ENCODE measurements around the gene ZNF488. TPM values are rescaled to one million over a fixed set of nuclear protein-coding genes. Genes with fewer than 3 reads are reported as not detected.

Gene ZNF488
- polyA plus RNA-seq, 1 of the 3 experiments (the other 2 are of a cell fraction): 0.59 TPM

GRCh38 chr10:47331954-47332353 lies 52.1 kb downstream of the ZNF488 start:
- Histone ChIP-seq H2AFZ (ENCODE audit: low read depth) (no peak overlapping the region), H3K4me3 (ENCODE audit: low read depth in 2 of 2, low read length in 1 of 2) (no peak overlapping the region), H3K9me2 (no peaks in the 10 kb centered on the region), H4K20me1 (ENCODE audit: insufficient read depth) (no peaks in the 10 kb centered on the region), H3K79me2 (ENCODE audit: insufficient read depth) (no peaks in the 10 kb centered on the region), H3K36me3 (replicated peaks in 1 of 2; ENCODE audit: control insufficient read depth in 1 of 2, insufficient read depth in 2 of 2, low read length in 1 of 2) (no peaks in the 10 kb centered on the region), H3K9ac (no peak overlapping the region), H3K9me3 (no peaks in the 10 kb centered on the region), H3F3A (replicated peaks; ENCODE audit: insufficient read depth) (no peaks in the 10 kb centered on the region), H3K4me1 (ENCODE audit: control insufficient read depth in 1 of 2, insufficient read depth in 2 of 2, low read depth in 1 of 2, low read length in 1 of 2) (peaks cover 0 to 3% of the 10 kb centered on the region in 2 experiments; a peak in 1 of 4 replicates), H3K4me2 (no peak overlapping the region), H3K27ac (ENCODE audit: low read depth in 2 of 2, low read length in 1 of 2) (no peak overlapping the region), H3K27me3 (ENCODE audit: insufficient read depth) (peaks cover 17% of the 10 kb centered on the region; the same call in 1 of the 2 replicates)
- no peak for TF ChIP-seq FOXM1 (IDR thresholded peaks at IDR 0.05; ENCODE audit: low read depth)
- TF ChIP-seq TCF12 (IDR thresholded peaks at IDR 0.05): no peak
- no peak for TF ChIP-seq RCOR1 (IDR thresholded peaks at IDR 0.05; ENCODE audit: low read length)
- TF ChIP-seq MAX (IDR thresholded peaks at IDR 0.05; ENCODE audit: low read depth): no peak
- TF ChIP-seq CHD2 (IDR thresholded peaks at IDR 0.05; ENCODE audit: low read length, partially characterized antibody): no peak
- TF ChIP-seq FOSL2 (IDR thresholded peaks at IDR 0.05; ENCODE audit: borderline replicate concordance, low read depth): no peak
- TF ChIP-seq GABPA (IDR thresholded peaks at IDR 0.05; ENCODE audit: low read depth): no peak
- TF ChIP-seq RAD21 (IDR thresholded peaks at IDR 0.05; ENCODE audit: low read length): no peak
- no peak for TF ChIP-seq CTCF (IDR thresholded peaks at IDR 0.05)
- ChIA-PET POLR2A (no interaction called here), CTCF (interaction anchor here (1.4 to 3.3 kb wide), 4 partner anchors 9 to 339 kb away, joined by 4 to 17 read pairs (median 6); no protein-coding TSS in a partner anchor)
- DNase-seq: no peak
- WGBS (ENCODE audit: low lambda C conversion rate): 17% methylated on average over 2 of the region's 7 CpGs

- no peak overlapping the region for H3K9ac ChIP-seq
- 75% methylated on average over 9 of the region's 9 CpGs for WGBS (ENCODE audit: low lambda C conversion rate)
- no peak for TF ChIP-seq YY1 (IDR thresholded peaks at IDR 0.05; ENCODE audit: low read depth)
- TF ChIP-seq FOSL2 (IDR thresholded peaks at IDR 0.05; ENCODE audit: borderline replicate concordance, low read depth): no peak
- no peak for TF ChIP-seq USF1 (IDR thresholded peaks at IDR 0.05; ENCODE audit: borderline replicate concordance, low read depth)
- no peak for TF ChIP-seq FOXJ3 (CRISPR knock-in tag; IDR thresholded peaks at IDR 0.05)
- no peaks in the 10 kb centered on the region for H3K9me3 ChIP-seq
- peaks cover 16% of the 10 kb centered on the region; the same call in 1 of the 2 replicates for H3K27me3 ChIP-seq (ENCODE audit: insufficient read depth)
- no peaks in the 10 kb centered on the region for H3K36me3 ChIP-seq (replicated peaks in 1 of 2; ENCODE audit: control insufficient read depth in 1 of 2, insufficient read depth in 2 of 2, low read length in 1 of 2)
- no peak overlapping the region for H2AFZ ChIP-seq (ENCODE audit: low read depth)
- ChIA-PET POLR2A (no interaction called here), CTCF (interaction anchor here (1.4 to 3.3 kb wide), 4 partner anchors 9 to 338 kb away, joined by 4 to 17 read pairs (median 6); no protein-coding TSS in a partner anchor)
- DNase-seq: no peak
- peaks cover 0 to 5% of the 10 kb centered on the region in 2 experiments; a peak in 1 of 4 replicates for H3K4me1 ChIP-seq (ENCODE audit: control insufficient read depth in 1 of 2, insufficient read depth in 2 of 2, low read depth in 1 of 2, low read length in 1 of 2)
- H3F3A ChIP-seq (replicated peaks; ENCODE audit: insufficient read depth): no peaks in the 10 kb centered on the region
- H3K27ac ChIP-seq (ENCODE audit: low read depth in 2 of 2, low read length in 1 of 2): no peak overlapping the region
- no peaks in the 10 kb centered on the region for H3K79me2 ChIP-seq (ENCODE audit: insufficient read depth)
- H3K4me2 ChIP-seq: no peak overlapping the region
- H3K4me3 ChIP-seq (ENCODE audit: low read depth in 2 of 2, low read length in 1 of 2): no peak overlapping the region
- no peaks in the 10 kb centered on the region for H3K9me2 ChIP-seq
- H4K20me1 ChIP-seq (ENCODE audit: insufficient read depth): no peaks in the 10 kb centered on the region
Observed at GRCh38 chr10:47331491-47331890, 52.6 kb downstream of the ZNF488 start.
